Right ventricle myocardium superior (tissue), 1 donor: ENCODE data around the gene UFD1. TPM values are rescaled to one million over a fixed set of nuclear protein-coding genes. Genes with fewer than 3 reads are reported as not detected.

Source experiments
- ATAC-seq: fragments of 200-7000 bp; cut with Tn5 transposase; one replicate; pipeline ENCODE4 v1.9.1; 2020; ENCODE audit warnings: mild to moderate bottlenecking; ENCODE audit not compliant: poor library complexity
- DNase-seq: peaks from one replicate; pipeline ENCODE4 v3.0.0-alpha.2; 2020
- intact Hi-C: fragments of 100-400 bp; cut with DNase I; formaldehyde crosslinking; loops from one replicate; pipeline ENCODE4 v1.11.2; 2022
- total RNA-seq: library from RNA; stranded (reverse); fragmentation: NEBNext Ultra II Directional; extraction: Animal tissue kit (Norgen Biotek cat#: 25700); gene quantifications from one replicate; pipeline ENCODE4 v1.2.1, GENCODE V29; 2021
- donor health status: DM: no; HTN: yes; CAD: no; lungs with severe emphysema.

UFD1 gene
- total RNA-seq, 1 donor from 2014 or later, result 43.5 TPM

DNA sequence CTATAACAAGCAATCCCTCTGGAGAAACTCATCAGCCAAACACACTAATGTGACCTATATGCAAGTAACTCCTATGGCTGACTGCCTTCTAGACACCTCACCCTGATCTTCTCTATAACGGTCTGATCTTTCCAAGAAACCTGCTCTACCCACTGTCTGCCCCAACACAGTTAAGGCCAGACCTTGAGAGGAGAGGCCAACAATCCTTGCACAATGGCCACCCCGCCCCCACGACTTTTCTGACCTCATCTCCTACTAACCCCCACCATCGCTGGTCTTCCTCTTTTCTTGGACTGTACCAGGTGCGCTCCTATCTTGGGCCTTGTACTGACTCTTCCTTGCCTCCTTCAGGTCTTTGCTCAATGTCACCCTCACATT is 59.9 kb downstream of the UFD1 start:
- no peak for ATAC-seq
- intact Hi-C loops, result no loop called here
- peak; percentile 51 for DNase-seq

- no peak for DNase-seq
- intact Hi-C loops, result no loop called here
- ATAC-seq, result no peak
Measured at GRCh38 chr22:19412923-19413322, 66.1 kb downstream of the UFD1 start.

GRCh38 chr22:19412478-19412877 is 66.5 kb downstream of the UFD1 start:
- ATAC-seq (no peak), DNase-seq (no peak)
- intact Hi-C loops, result no loop called here

DNA sequence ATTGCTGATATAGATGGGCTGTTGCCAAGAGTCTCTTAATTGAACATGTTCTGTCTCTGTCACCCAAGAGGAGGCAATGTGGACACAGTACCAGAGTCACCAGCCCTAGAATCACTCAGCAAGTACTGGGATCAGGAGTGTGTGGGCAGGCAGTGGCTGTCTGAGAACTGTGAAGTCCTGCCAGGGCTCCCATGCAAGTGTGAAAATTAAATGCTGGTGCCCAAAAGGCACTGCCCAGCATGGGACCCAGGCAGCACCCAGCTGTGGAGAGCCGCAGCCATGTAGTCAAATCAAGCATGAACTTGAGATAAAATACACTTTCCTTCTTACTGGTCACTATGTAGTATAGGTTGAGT is 67.3 kb downstream of the UFD1 start:
- ATAC-seq, result peak; percentile 54
- DNase-seq, result no peak
- intact Hi-C loops, result no loop called here

GRCh38 chr22:19410941-19411689 is 67.9 kb downstream of the UFD1 start:
- DNase-seq (peak; percentile 58), ATAC-seq (peak; percentile 76)
- intact Hi-C loops, result no loop called here

- DNase-seq (no peak), ATAC-seq (peak; percentile 33)
- intact Hi-C loops, result no loop called here
Measured at GRCh38 chr22:19407649-19408606, 71.1 kb downstream of the UFD1 start.

DNA sequence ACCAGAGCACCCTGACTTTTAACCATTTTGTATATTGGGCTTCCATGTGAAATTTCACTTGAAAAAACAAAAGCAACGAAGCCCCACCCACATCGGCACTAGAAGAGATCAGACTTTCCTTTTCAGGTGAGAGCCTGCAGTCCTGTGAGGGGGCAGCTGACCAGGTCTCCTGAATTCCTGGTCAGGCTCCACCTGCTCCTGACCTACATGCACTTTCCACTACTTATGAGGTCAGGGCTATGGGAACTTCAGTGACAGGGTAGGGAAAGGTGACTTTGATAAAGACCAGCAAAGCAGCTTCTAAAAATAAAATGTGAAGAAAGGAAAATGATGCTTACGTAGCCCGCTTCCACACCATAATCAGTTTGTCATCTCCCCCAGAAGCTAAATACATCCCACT is 72.1 kb downstream of the UFD1 start:
- ATAC-seq, result peak; percentile 71
- no peak for DNase-seq
- intact Hi-C loops, result no loop called here

DNA sequence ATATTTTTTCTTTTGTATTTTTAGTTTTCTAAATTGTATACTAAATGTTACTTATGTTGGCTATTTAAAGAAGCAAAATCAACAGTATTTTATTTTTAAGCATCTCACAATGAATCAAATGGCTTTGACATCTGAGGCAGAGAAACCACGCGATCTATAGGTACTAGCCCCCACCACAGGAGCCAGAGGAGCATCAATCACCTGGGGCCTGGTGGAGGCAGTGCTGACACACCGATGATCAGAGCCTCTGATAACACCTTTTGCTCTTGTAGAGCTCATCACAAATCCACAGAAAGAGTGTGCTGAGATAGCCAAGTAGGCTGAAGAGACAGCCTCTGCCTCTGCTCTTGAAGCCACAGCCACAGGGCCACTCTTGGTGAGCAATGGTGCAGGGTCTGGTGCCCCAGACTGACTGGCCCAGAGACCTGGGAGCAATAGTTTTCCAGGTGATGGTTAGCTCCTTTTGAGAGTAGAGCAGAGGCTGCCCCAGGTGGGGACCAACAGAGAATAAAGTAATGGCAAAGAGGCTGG is 72.6 kb downstream of the UFD1 start:
- intact Hi-C loops, result no loop called here
- ATAC-seq (no peak), DNase-seq (no peak)

DNA sequence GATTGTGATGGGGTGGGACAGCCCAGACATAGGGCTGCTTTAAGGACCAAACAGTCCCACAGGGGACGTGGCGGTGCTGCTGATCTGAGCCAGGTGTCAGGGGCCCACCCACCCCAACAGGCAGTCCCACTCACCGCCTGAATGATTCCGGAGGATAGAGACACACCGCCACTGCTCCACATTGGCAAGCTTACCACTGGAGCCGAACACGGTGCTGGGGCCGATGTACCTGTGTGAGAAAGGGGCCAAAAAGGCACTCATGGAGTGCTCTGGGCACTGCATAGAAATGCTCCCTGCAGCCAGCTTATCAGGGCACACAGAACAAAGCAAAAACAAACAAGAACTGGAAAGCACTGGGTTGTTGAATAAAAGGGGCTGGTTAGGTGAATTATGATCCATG is 73.3 kb downstream of the UFD1 start:
- ATAC-seq (no peak), DNase-seq (no peak)
- intact Hi-C loops, result no loop called here

DNA sequence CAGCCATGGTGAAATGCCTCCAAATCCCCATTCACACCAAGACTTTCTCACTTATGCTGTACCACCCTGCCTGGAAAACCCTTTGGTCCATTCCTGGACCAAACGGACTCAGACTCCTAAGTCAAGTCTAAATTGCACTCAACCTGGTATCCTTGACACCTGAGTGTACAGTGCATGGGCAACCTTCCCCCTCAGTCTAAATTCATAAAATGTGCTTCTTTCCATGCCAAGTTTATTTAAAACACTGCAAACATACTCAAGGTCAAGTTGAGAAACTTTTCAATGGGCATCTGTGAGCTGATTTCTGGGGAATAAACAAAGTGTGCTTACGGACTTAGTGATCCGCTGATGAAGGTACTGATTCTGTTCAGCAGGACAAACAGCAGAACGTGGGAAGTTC is 73.9 kb downstream of the UFD1 start:
- no peak for ATAC-seq
- no peak for DNase-seq
- intact Hi-C loops, result no loop called here

GRCh38 chr22:19404676-19405075 is 74.3 kb downstream of the UFD1 start:
- ATAC-seq, result no peak
- no peak for DNase-seq
- intact Hi-C loops, result no loop called here

DNA sequence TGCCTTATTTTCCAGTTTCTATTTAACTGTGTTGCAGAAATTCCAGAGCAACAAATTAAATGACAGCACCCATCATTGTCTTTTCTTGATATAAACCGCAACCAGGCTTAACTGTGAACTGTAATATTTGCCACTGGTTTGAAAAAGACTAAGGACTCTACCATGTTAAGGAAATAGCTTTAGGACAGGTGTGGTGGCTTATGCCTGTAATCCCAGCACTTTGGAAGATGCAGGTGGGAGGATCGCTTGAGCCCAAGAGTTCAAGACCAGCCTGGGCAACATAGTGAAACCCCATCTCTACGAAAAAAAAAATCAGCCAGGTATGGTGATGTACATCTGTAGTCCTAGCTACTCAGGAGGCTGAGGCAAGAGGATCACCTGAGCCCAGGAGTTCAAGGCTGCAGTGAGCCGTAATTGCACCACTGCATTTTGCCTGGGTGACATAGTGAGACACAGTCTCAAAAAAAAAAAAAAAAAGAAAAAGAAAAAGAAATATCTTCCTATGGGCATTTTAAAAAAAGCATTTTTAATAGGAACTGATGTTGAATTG is 76.3 kb downstream of the UFD1 start:
- no peak for DNase-seq
- ATAC-seq, result no peak
- intact Hi-C loops, result no loop called here

GRCh38 chr22:19401483-19401882 is 77.5 kb downstream of the UFD1 start:
- intact Hi-C loops, result no loop called here
- ATAC-seq (no peak), DNase-seq (no peak)

- ATAC-seq, result no peak
- intact Hi-C loops, result no loop called here
Measured at GRCh38 chr22:19400881-19401280, 78.1 kb downstream of the UFD1 start.

More at GRCh38 chr22:19400881-19401280, 78.1 kb downstream of the UFD1 start:
- DNase-seq, result no peak

Other genes with a start within 250 kb of the UFD1 start
- gene CLTCL1, start 187.5 kb downstream of the UFD1 start, total RNA-seq, result 9.6 TPM
- gene HIRA, start 47.5 kb downstream of the UFD1 start, total RNA-seq, result 18.2 TPM
- gene MRPL40, start 46.6 kb downstream of the UFD1 start, total RNA-seq, result 56.1 TPM
- 65.7 TPM for gene C22orf39, start 31.5 kb downstream of the UFD1 start, total RNA-seq
- 0.62 TPM for gene CDC45, start 727 bp upstream of the UFD1 start, total RNA-seq
- 23.9 TPM for gene CLDN5, start 45.2 kb upstream of the UFD1 start, total RNA-seq
- gene SEPTIN5, start 235.3 kb upstream of the UFD1 start, total RNA-seq, result 123 TPM
- gene GP1BB, start 244.3 kb upstream of the UFD1 start, total RNA-seq, result not detected